Neural progenitor cell (in vitro differentiated cells): ENCODE results near the gene CXCR4.

ENCODE experiments used
- CTCF ChIP-seq: fragments of 200-600 bp; sonication (generic); IDR thresholded peaks from 2 replicates; pipeline ENCODE4 v1.5.1; 2017; ENCODE audit warnings: antibody characterized with exemption, mild to moderate bottlenecking
- EZH2 ChIP-seq: fragments of 200-600 bp; sonication (generic); IDR thresholded peaks from 2 replicates; pipeline ENCODE4 v1.6.1; 2017; ENCODE audit warnings: antibody characterized with exemption, mild to moderate bottlenecking, moderate library complexity
- EZH2phosphoT487 ChIP-seq: fragments of 200-600 bp; sonication (generic); IDR thresholded peaks from 2 replicates; pipeline ENCODE4 v1.6.1; 2017; ENCODE audit warnings: antibody characterized with exemption

GRCh38 chr2:136133586-136133985 is 15.6 kb upstream of the CXCR4 start:
- TF ChIP-seq CTCF (no peak), EZH2 (no peak), EZH2phosphoT487 (no peak)
